B cell (primary cell): ENCODE measurements around the gene KIF26B. TPM values are rescaled to one million over a fixed set of nuclear protein-coding genes. Genes with fewer than 3 reads are reported as not detected.

Experiments used
- ATAC-seq: fragments of 200-7000 bp; cut with Tn5 transposase; one replicate; pipeline ENCODE4 v1.10.0; 2021; ENCODE audit warnings: low read depth, mild to moderate bottlenecking, moderate number of reproducible peaks, moderate library complexity
- CTCF ChIA-PET: fragments of 350-600 bp; sonication (Branson Sonifier 250); formaldehyde crosslinking; loops from one replicate; lab custom pipeline; 2021; ENCODE audit warnings: antibody characterized with exemption, inconsistent platforms; lab: Charles Lee
- POLR2A ChIA-PET: fragments of 350-600 bp; sonication (Branson Sonifier 250); formaldehyde crosslinking; loops from one replicate; lab custom pipeline; 2021; ENCODE audit warnings: antibody characterized with exemption; lab: Charles Lee
- DNase-seq: peaks from one replicate; pipeline ENCODE4 v3.0.0; 2013
- H2AFZ ChIP-seq: 2 replicates; pipeline ENCODE4 v1.6.1; 2012; ENCODE audit warnings: mild to moderate bottlenecking, low read depth, low read length; ENCODE audit not compliant: insufficient read depth, poor library complexity, severe bottlenecking
- H3K27ac ChIP-seq, 2 donors: 1 replicate in 1 of 2; 2 replicates in 1 of 2; pipeline ENCODE4 v1.5.1; 2012 to 2013; ENCODE audit warnings: low read length in 2 of 2, mild to moderate bottlenecking in 2 of 2, moderate library complexity in 1 of 2
- H3K27me3 ChIP-seq, 4 experiments: fragments of 200-600 bp in 1 of 4; sonication (generic) in 1 of 4; replicated peaks in 1 of 4; 1 replicate in 2 of 4; 2 replicates in 2 of 4; pipeline versions ENCODE4 v1.6.1 to v1.7.0; 2013 to 2016; ENCODE audit warnings: low read length in 3 of 4, mild to moderate bottlenecking in 2 of 4, mixed read lengths in 1 of 4, moderate library complexity in 1 of 4; ENCODE audit not compliant: insufficient read depth in 4 of 4, control insufficient read depth in 3 of 4; ENCODE audit errors: control extremely low read depth in 1 of 4
- H3K36me3 ChIP-seq, 2 experiments: replicated peaks in 1 of 2; 1 replicate in 1 of 2; 2 replicates in 1 of 2; pipeline versions ENCODE4 v1.6.1 to v1.7.1; 2013; ENCODE audit warnings: low read length in 1 of 2; ENCODE audit not compliant: insufficient read depth in 2 of 2, control insufficient read depth in 1 of 2; ENCODE audit errors: control extremely low read depth in 1 of 2, extremely low read depth in 1 of 2
- H3K4me1 ChIP-seq, 2 donors: fragments of 200-600 bp in 1 of 2; sonication (generic) in 1 of 2; 1 replicate in 1 of 2; 2 replicates in 1 of 2; pipeline versions ENCODE4 v1.5.1 to v1.6.1; 2013 to 2017; ENCODE audit warnings: low read length in 2 of 2; ENCODE audit not compliant: control insufficient read depth in 2 of 2, insufficient read depth in 2 of 2
- H3K4me2 ChIP-seq: replicated peaks from 2 replicates; pipeline ENCODE3; 2012; ENCODE audit warnings: mild to moderate bottlenecking, low read depth, low read length; ENCODE audit not compliant: poor library complexity, severe bottlenecking
- H3K4me3 ChIP-seq, 5 experiments: fragments of 200-600 bp in 1 of 5; sonication (generic) in 1 of 5; 1 replicate in 3 of 5; 2 replicates in 2 of 5; pipeline versions ENCODE4 v1.5.1 to v1.7.0; 2011 to 2016; ENCODE audit warnings: low read length in 4 of 5, mild to moderate bottlenecking in 4 of 5, low read depth in 2 of 5, control low read depth in 1 of 5, moderate library complexity in 1 of 5; ENCODE audit not compliant: insufficient read depth in 1 of 5; ENCODE audit errors: control extremely low read depth in 1 of 5, extremely low read depth in 1 of 5
- H3K79me2 ChIP-seq: fragments of 200-600 bp; sonication (generic); one replicate; pipeline ENCODE4 v1.6.0; 2016; ENCODE audit warnings: low read length; ENCODE audit not compliant: control insufficient read depth, insufficient read depth
- H3K9ac ChIP-seq: fragments of 200-600 bp; sonication (generic); 2 replicates; pipeline ENCODE4 v1.6.1; 2017; ENCODE audit warnings: mild to moderate bottlenecking, low read length, moderate library complexity
- H3K9me3 ChIP-seq, 3 donors: one replicate each; pipeline versions ENCODE4 v1.6.1 to v1.7.1; 2013; ENCODE audit warnings: low read length in 2 of 3; ENCODE audit not compliant: control insufficient read depth in 2 of 3, insufficient read depth in 1 of 3; ENCODE audit errors: control extremely low read depth in 1 of 3
- H4K20me1 ChIP-seq: 2 replicates; pipeline ENCODE4 v1.6.0; 2012; ENCODE audit warnings: mild to moderate bottlenecking, low read length; ENCODE audit not compliant: insufficient read depth, control insufficient read depth, poor library complexity, severe bottlenecking
- H3K27ac Mint-ChIP-seq: one replicate; pipeline ENCODE4 v1.8.0; 2021; ENCODE audit warnings: mixed read lengths
- H3K27me3 Mint-ChIP-seq: one replicate; pipeline ENCODE4 v1.8.0; 2021; ENCODE audit warnings: mixed read lengths
- H3K4me1 Mint-ChIP-seq: one replicate; pipeline ENCODE4 v1.8.0; 2021; ENCODE audit warnings: mixed read lengths
- H3K4me3 Mint-ChIP-seq: one replicate; pipeline ENCODE4 v1.8.0; 2021; ENCODE audit warnings: mixed read lengths
- H3K9me3 Mint-ChIP-seq: one replicate; pipeline ENCODE4 v1.8.0; 2022; ENCODE audit warnings: mixed read lengths; ENCODE audit not compliant: insufficient read depth
- CTCF ChIP-seq: fragments of 200-600 bp; IDR thresholded peaks from one replicate; pipeline ENCODE4 v1.8.0; 2022; ENCODE audit warnings: antibody characterized with exemption, mild to moderate bottlenecking
- EZH2 ChIP-seq: IDR thresholded peaks from 2 replicates; pipeline ENCODE4 v1.6.1; 2012; ENCODE audit warnings: borderline replicate concordance, low read depth, mild to moderate bottlenecking, moderate library complexity, low read length; ENCODE audit not compliant: insufficient read depth, poor library complexity, severe bottlenecking
- WGBS: methylation state at CpG from one replicate; pipeline ENCODE4 v1.1.5; 2013; ENCODE audit warnings: missing lambda C conversion rate; ENCODE audit not compliant: insufficient coverage; 5-methylcytosine and 5-hydroxymethylcytosine counted together
- intact Hi-C: fragments of 100-400 bp; cut with micrococcal nuclease; formaldehyde crosslinking; loops from one replicate; pipeline ENCODE4 v1.10.0; 2022
- polyA plus RNA-seq: library from polyadenylated mRNA; depleted of rRNA; stranded (reverse); fragments of >200 nt; gene quantifications from 2 replicates; pipeline ENCODE4 v1.2.3, GENCODE V29; 2012
- total RNA-seq, 2 donors: library from RNA; stranded (reverse); fragments of 120-200 nt in 1 of 2; gene quantifications; 1 replicate in 1 of 2; 2 replicates in 1 of 2; pipeline versions ENCODE4 v1.2.3 to v1.2.4, GENCODE V29; 2013 to 2022

The KIF26B gene
- total and polyA plus RNA-seq, 2 donors (not counting 1 experiment from before 2014, with no cell fraction given): 0.62 TPM; not detected in 1

GRCh38 chr1:245404527-245404926 lies 249.7 kb downstream of the KIF26B start:
- ATAC-seq: no peak
- no peak for DNase-seq
- Mint-ChIP-seq H3K27ac (no peak overlapping the region), H3K27me3 (peaks cover 7% of the 10 kb centered on the region), H3K4me1 (no peaks in the 10 kb centered on the region), H3K4me3 (no peak overlapping the region), H3K9me3 (no peaks in the 10 kb centered on the region)
- no peak overlapping the region for H3K4me3 ChIP-seq
- ChIA-PET POLR2A (no interaction called here), CTCF (no interaction called here)
- H3K4me2 ChIP-seq: no peak overlapping the region
- no peak overlapping the region for H3K9ac ChIP-seq
- no peaks in the 10 kb centered on the region for H3K9me3 ChIP-seq
- H4K20me1 ChIP-seq: no peaks in the 10 kb centered on the region
- no peak overlapping the region for H2AFZ ChIP-seq
- H3K27ac ChIP-seq: no peak overlapping the region
- no peak for TF ChIP-seq CTCF
- H3K36me3 ChIP-seq: no peaks in the 10 kb centered on the region
- intact Hi-C loops: no loop called here
- no peaks in the 10 kb centered on the region for H3K4me1 ChIP-seq
- no peaks in the 10 kb centered on the region for H3K79me2 ChIP-seq
- no peaks in the 10 kb centered on the region for H3K27me3 ChIP-seq
- WGBS: 88% methylated on average over 1 of the region's 1 CpG

GRCh38 chr1:245404952-245405351 lies 250.2 kb downstream of the KIF26B start:
- no peak overlapping the region for H3K27ac ChIP-seq
- no peaks in the 10 kb centered on the region for H3K9me3 ChIP-seq
- Mint-ChIP-seq H3K4me1 (no peaks in the 10 kb centered on the region), H3K4me3 (no peak overlapping the region), H3K9me3 (no peaks in the 10 kb centered on the region), H3K27ac (no peak overlapping the region), H3K27me3 (peaks cover 7% of the 10 kb centered on the region)
- H3K4me3 ChIP-seq: no peak overlapping the region
- H3K4me1 ChIP-seq: no peaks in the 10 kb centered on the region
- ChIA-PET POLR2A (no interaction called here), CTCF (no interaction called here)
- no peak overlapping the region for H3K9ac ChIP-seq
- H3K27me3 ChIP-seq: no peaks in the 10 kb centered on the region
- intact Hi-C loops: no loop called here
- no peak for TF ChIP-seq EZH2
- no peak for TF ChIP-seq CTCF
- H2AFZ ChIP-seq: no peak overlapping the region
- no peak for DNase-seq
- no peaks in the 10 kb centered on the region for H3K36me3 ChIP-seq
- 100% methylated on average over 1 of the region's 4 CpGs for WGBS
- H3K4me2 ChIP-seq: no peak overlapping the region
- H3K79me2 ChIP-seq: no peaks in the 10 kb centered on the region
- no peak for ATAC-seq
- no peaks in the 10 kb centered on the region for H4K20me1 ChIP-seq
